HepG2 (cell line): ENCODE results near the gene CPSF4. TPM values are rescaled to one million over a fixed set of nuclear protein-coding genes. Genes with fewer than 3 reads are reported as not detected.

ENCODE experiments used
- DR1 ChIP-seq: sonication (generic); formaldehyde crosslinking; IDR thresholded peaks from 2 replicates; pipeline ENCODE4 v1.8.0; 2021; ENCODE audit warnings: mild to moderate bottlenecking, missing genetic modification reagents, inconsistent platforms
- FOXP1 ChIP-seq, 2 experiments: fragments of 450-650 bp in 1 of 2; IDR thresholded peaks; 2 replicates each; pipeline ENCODE4 v1.6.1; 2017 to 2018; ENCODE audit warnings: antibody characterized with exemption in 1 of 2
- NCOA1 ChIP-seq: sonication (generic); formaldehyde crosslinking; IDR thresholded peaks from 2 replicates; pipeline ENCODE4 v1.9.0; 2021; ENCODE audit warnings: missing genetic modification reagents
- NFIB ChIP-seq: sonication (generic); formaldehyde crosslinking; IDR thresholded peaks from 2 replicates; pipeline ENCODE4 v1.9.0; 2021; ENCODE audit warnings: missing genetic modification reagents, mild to moderate bottlenecking, borderline replicate concordance
- NPAS2 ChIP-seq: sonication (generic); formaldehyde crosslinking; IDR thresholded peaks from 2 replicates; pipeline ENCODE4 v1.8.0; 2022; ENCODE audit warnings: mild to moderate bottlenecking, missing genetic modification reagents, borderline replicate concordance
- SP140L ChIP-seq: sonication (generic); formaldehyde crosslinking; IDR thresholded peaks from 2 replicates; pipeline ENCODE4 v1.4.0; 2020; ENCODE audit warnings: missing genetic modification reagents, borderline replicate concordance
- SRY ChIP-seq: sonication (generic); formaldehyde crosslinking; IDR thresholded peaks from 2 replicates; pipeline ENCODE4 v1.8.0; 2022; ENCODE audit warnings: mild to moderate bottlenecking, missing genetic modification reagents
- SUZ12 ChIP-seq: fragments of 150-350 bp; IDR thresholded peaks from 2 replicates; pipeline ENCODE4 v1.6.1; 2014; ENCODE audit warnings: low read depth, low read length
- YY1 ChIP-seq: IDR thresholded peaks from 2 replicates; pipeline ENCODE4 v1.6.1; 2011; ENCODE audit warnings: low read length, low read depth, moderate library complexity, mild to moderate bottlenecking; ENCODE audit not compliant: insufficient read depth, insufficient replicate concordance
- ZNF263 ChIP-seq: sonication (generic); formaldehyde crosslinking; IDR thresholded peaks from 2 replicates; pipeline ENCODE4 v1.4.0; 2020; ENCODE audit warnings: missing genetic modification reagents
- ZNF282 ChIP-seq: fragments of 450-650 bp; IDR thresholded peaks from 2 replicates; pipeline ENCODE4 v1.6.1; 2018; ENCODE audit not compliant: partially characterized antibody
- ZNF44 ChIP-seq: sonication (generic); formaldehyde crosslinking; IDR thresholded peaks from 2 replicates; pipeline ENCODE4 v1.5.1; 2020; ENCODE audit warnings: mild to moderate bottlenecking, missing genetic modification reagents
- ZNF7 ChIP-seq: IDR thresholded peaks from 2 replicates; pipeline ENCODE4 v1.6.1; 2016; ENCODE audit warnings: missing biosample characterization, missing genetic modification reagents
- ZSCAN21 ChIP-seq: sonication (generic); formaldehyde crosslinking; IDR thresholded peaks from 2 replicates; pipeline ENCODE4 v1.8.0; 2022; ENCODE audit warnings: mild to moderate bottlenecking, missing genetic modification reagents, moderate library complexity, borderline replicate concordance
- polyA plus RNA-seq, 8 experiments: library from polyadenylated mRNA; depleted of rRNA in 3 of 8; stranded (reverse) in 7 of 8; unstranded in 1 of 8; fragments of >200 nt; fragmentation: Illumina TruSeq in 4 of 8; extraction: Trizol in 4 of 8; gene quantifications; 2 replicates each; pipeline versions ENCODE4 v1.2.1 to v1.2.3, GENCODE V29; 2011 to 2016; ENCODE audit warnings: low read depth in 4 of 8, missing spikeins in 1 of 8, mixed read lengths in 1 of 8; ENCODE audit not compliant: insufficient read depth in 1 of 8
- total RNA-seq, 5 experiments: library from RNA; depleted of rRNA; stranded (reverse); fragments of >200 nt; fragmentation: Illumina TruSeq; extraction: Trizol; gene quantifications; 2 replicates each; pipeline ENCODE4 v1.2.3, GENCODE V29; 2016; ENCODE audit warnings: low read depth in 1 of 5
- TF ChIP-seq, protein P1 (sequence below): sonication (generic); formaldehyde crosslinking; IDR thresholded peaks from 2 replicates; pipeline ENCODE4 v1.4.0; 2020; ENCODE audit warnings: missing genetic modification reagents, borderline replicate concordance
- TF ChIP-seq, protein P2 (sequence below): sonication (generic); formaldehyde crosslinking; IDR thresholded peaks from 2 replicates; pipeline ENCODE4 v1.8.0; 2022; ENCODE audit warnings: mild to moderate bottlenecking, missing genetic modification reagents
- TF ChIP-seq, protein P3 (sequence below): sonication (generic); formaldehyde crosslinking; IDR thresholded peaks from 2 replicates; pipeline ENCODE4 v1.5.0; 2020; ENCODE audit warnings: mild to moderate bottlenecking, missing genetic modification reagents
- TF ChIP-seq, protein P4 (sequence below): sonication (generic); formaldehyde crosslinking; IDR thresholded peaks from 2 replicates; pipeline ENCODE4 v1.4.0; 2020; ENCODE audit warnings: missing genetic modification reagents, borderline replicate concordance
- TF ChIP-seq, protein P5 (sequence below): sonication (generic); formaldehyde crosslinking; IDR thresholded peaks from 2 replicates; pipeline ENCODE4 v1.4.0; 2020; ENCODE audit warnings: mild to moderate bottlenecking, missing genetic modification reagents

The CPSF4 gene
- total and polyA plus RNA-seq, 2 of the 13 experiments (the other 11 are each of a cell fraction or from before 2014, with no cell fraction given) = 34.1 to 49.6 TPM

DNA sequence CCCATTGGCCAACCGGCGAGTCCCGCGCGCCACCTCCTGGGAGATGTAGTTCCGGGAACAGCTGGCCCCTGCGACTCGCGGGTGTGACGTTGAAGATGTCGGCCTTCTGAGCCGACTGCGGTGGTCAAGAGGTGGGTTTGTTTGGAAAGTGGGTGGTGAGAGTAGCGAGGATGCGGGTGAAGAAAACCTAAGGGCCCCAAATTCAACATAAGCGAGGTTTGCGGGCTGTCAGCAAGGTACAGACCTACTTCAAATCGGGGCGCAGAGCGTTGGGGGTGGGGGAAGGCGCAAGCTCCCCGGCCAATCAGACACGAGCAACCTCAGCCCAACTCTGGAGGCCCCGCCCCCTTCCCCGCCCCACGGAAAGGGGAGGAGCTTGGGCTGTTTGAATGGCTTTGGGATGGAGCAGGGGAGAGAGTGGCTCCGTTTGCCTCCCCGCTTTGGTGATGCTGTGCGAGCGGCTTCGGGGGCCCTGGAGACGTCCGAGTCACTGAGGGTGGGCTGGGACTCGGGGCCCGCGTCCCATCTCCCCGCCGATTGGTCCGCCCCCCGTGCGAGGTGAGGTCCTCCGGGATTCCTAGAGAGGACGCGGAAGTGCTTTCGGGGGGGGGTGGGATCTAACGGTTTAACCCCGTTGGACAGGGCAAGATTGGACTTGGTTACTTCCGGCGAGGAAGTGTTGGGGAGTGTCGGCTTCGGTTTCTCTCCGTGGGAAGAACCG is 66.0 kb downstream of the CPSF4 start, which contains the start of gene ZKSCAN5 (continued):
- TF ChIP-seq, protein P1, sequence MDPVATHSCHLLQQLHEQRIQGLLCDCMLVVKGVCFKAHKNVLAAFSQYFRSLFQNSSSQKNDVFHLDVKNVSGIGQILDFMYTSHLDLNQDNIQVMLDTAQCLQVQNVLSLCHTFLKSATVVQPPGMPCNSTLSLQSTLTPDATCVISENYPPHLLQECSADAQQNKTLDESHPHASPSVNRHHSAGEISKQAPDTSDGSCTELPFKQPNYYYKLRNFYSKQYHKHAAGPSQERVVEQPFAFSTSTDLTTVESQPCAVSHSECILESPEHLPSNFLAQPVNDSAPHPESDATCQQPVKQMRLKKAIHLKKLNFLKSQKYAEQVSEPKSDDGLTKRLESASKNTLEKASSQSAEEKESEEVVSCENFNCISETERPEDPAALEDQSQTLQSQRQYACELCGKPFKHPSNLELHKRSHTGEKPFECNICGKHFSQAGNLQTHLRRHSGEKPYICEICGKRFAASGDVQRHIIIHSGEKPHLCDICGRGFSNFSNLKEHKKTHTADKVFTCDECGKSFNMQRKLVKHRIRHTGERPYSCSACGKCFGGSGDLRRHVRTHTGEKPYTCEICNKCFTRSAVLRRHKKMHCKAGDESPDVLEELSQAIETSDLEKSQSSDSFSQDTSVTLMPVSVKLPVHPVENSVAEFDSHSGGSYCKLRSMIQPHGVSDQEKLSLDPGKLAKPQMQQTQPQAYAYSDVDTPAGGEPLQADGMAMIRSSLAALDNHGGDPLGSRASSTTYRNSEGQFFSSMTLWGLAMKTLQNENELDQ (CRISPR knock-in tag) = peak; percentile 32; the same call in 1 of the 2 replicates
- TF ChIP-seq NCOA1 (no peak), NFIB (CRISPR knock-in tag) (no peak), SRY (no peak), ZSCAN21 (CRISPR knock-in tag) (no peak), FOXP1 (IDR thresholded peaks at IDR 0.05) (no peak), FOXP1 (CRISPR knock-in tag; IDR thresholded peaks at IDR 0.05) (0 out of 2 replicates have a peak, but pooled peaks have one; percentile 6), YY1 (peak; percentile 69), SP140L (no peak), NPAS2 (CRISPR knock-in tag) (peak; percentile 76; the same call in 1 of the 2 replicates), ZNF44 (CRISPR knock-in tag) (no peak), DR1 (CRISPR knock-in tag) (peak; percentile 56; the same call in 1 of the 2 replicates), SUZ12 (peak; percentile 64), ZNF263 (CRISPR knock-in tag) (no peak), ZNF7 (no peak), ZNF282 (no peak)
- TF ChIP-seq, protein P2, sequence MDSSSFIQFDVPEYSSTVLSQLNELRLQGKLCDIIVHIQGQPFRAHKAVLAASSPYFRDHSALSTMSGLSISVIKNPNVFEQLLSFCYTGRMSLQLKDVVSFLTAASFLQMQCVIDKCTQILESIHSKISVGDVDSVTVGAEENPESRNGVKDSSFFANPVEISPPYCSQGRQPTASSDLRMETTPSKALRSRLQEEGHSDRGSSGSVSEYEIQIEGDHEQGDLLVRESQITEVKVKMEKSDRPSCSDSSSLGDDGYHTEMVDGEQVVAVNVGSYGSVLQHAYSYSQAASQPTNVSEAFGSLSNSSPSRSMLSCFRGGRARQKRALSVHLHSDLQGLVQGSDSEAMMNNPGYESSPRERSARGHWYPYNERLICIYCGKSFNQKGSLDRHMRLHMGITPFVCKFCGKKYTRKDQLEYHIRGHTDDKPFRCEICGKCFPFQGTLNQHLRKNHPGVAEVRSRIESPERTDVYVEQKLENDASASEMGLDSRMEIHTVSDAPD = no peak
- TF ChIP-seq, protein P3, sequence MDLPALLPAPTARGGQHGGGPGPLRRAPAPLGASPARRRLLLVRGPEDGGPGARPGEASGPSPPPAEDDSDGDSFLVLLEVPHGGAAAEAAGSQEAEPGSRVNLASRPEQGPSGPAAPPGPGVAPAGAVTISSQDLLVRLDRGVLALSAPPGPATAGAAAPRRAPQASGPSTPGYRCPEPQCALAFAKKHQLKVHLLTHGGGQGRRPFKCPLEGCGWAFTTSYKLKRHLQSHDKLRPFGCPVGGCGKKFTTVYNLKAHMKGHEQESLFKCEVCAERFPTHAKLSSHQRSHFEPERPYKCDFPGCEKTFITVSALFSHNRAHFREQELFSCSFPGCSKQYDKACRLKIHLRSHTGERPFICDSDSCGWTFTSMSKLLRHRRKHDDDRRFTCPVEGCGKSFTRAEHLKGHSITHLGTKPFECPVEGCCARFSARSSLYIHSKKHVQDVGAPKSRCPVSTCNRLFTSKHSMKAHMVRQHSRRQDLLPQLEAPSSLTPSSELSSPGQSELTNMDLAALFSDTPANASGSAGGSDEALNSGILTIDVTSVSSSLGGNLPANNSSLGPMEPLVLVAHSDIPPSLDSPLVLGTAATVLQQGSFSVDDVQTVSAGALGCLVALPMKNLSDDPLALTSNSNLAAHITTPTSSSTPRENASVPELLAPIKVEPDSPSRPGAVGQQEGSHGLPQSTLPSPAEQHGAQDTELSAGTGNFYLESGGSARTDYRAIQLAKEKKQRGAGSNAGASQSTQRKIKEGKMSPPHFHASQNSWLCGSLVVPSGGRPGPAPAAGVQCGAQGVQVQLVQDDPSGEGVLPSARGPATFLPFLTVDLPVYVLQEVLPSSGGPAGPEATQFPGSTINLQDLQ (CRISPR knock-in tag) = no peak
- TF ChIP-seq, protein P4, sequence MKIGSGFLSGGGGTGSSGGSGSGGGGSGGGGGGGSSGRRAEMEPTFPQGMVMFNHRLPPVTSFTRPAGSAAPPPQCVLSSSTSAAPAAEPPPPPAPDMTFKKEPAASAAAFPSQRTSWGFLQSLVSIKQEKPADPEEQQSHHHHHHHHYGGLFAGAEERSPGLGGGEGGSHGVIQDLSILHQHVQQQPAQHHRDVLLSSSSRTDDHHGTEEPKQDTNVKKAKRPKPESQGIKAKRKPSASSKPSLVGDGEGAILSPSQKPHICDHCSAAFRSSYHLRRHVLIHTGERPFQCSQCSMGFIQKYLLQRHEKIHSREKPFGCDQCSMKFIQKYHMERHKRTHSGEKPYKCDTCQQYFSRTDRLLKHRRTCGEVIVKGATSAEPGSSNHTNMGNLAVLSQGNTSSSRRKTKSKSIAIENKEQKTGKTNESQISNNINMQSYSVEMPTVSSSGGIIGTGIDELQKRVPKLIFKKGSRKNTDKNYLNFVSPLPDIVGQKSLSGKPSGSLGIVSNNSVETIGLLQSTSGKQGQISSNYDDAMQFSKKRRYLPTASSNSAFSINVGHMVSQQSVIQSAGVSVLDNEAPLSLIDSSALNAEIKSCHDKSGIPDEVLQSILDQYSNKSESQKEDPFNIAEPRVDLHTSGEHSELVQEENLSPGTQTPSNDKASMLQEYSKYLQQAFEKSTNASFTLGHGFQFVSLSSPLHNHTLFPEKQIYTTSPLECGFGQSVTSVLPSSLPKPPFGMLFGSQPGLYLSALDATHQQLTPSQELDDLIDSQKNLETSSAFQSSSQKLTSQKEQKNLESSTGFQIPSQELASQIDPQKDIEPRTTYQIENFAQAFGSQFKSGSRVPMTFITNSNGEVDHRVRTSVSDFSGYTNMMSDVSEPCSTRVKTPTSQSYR = peak; percentile 11; the same call in 1 of the 2 replicates
- TF ChIP-seq, protein P5, sequence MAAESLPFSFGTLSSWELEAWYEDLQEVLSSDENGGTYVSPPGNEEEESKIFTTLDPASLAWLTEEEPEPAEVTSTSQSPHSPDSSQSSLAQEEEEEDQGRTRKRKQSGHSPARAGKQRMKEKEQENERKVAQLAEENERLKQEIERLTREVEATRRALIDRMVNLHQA (CRISPR knock-in tag) = no peak
